ENCODE results near the gene MTOR.
"Not testable (repeated sequence)": the region's sequence is repeated elsewhere in the genome, so short reads cannot be mapped to it uniquely, and the experiment has no call there.

Gene MTOR

GRCh38 chr1:11280719-11281376, 18.5 kb upstream of the MTOR start:
- peak; percentile 57 for DNase-seq (ENCODE audit: low spot score)

GRCh38 chr1:11279630-11280029, 17.3 kb upstream of the MTOR start:
- no peak for DNase-seq (ENCODE audit: low spot score)

GRCh38 chr1:11279152-11279551, 16.8 kb upstream of the MTOR start:
- no peak for DNase-seq (ENCODE audit: low spot score)

GRCh38 chr1:11273595-11274234, 11.4 kb upstream of the MTOR start:
- DNase-seq (ENCODE audit: low spot score) = no peak

GRCh38 chr1:11272832-11273594, 10.7 kb upstream of the MTOR start, which contains the start of gene UBIAD1:
UBIAD1 (plus strand) TSS chr1:11273198; CDS start chr1:11273532, 334 bp downstream.
- peak; percentile 96 for DNase-seq (ENCODE audit: low spot score)

GRCh38 chr1:11272544-11272831, 10.1 kb upstream of the MTOR start:
- no peak for DNase-seq (ENCODE audit: low spot score)

- not testable (repeated sequence) for DNase-seq (ENCODE audit: low spot score)
Observed at GRCh38 chr1:11267350-11268337, 5.3 kb upstream of the MTOR start.

- no peak for DNase-seq (ENCODE audit: low spot score)
Observed at GRCh38 chr1:11266268-11267074, 4.1 kb upstream of the MTOR start.

GRCh38 chr1:11256299-11256698, 6.1 kb downstream of the MTOR start:
- no peak for DNase-seq (ENCODE audit: low spot score)

GRCh38 chr1:11253226-11253625, 9.1 kb downstream of the MTOR start:
- DNase-seq (ENCODE audit: low spot score) = no peak

- DNase-seq (ENCODE audit: low spot score) = no peak
Observed at GRCh38 chr1:11252538-11252937, 9.8 kb downstream of the MTOR start.

GRCh38 chr1:11248169-11248568, 14.2 kb downstream of the MTOR start:
- DNase-seq (ENCODE audit: low spot score) = no peak

- DNase-seq (ENCODE audit: low spot score) = no peak
Observed at GRCh38 chr1:11245904-11246719, 16.2 kb downstream of the MTOR start.

- DNase-seq (ENCODE audit: low spot score) = no peak
Observed at GRCh38 chr1:11245248-11245647, 17.1 kb downstream of the MTOR start.

- no peak for DNase-seq (ENCODE audit: low spot score)
Observed at GRCh38 chr1:11238311-11238710, 24.0 kb downstream of the MTOR start.

GRCh38 chr1:11237356-11237755, 25.0 kb downstream of the MTOR start:
- no peak for DNase-seq (ENCODE audit: low spot score)

- no peak for DNase-seq (ENCODE audit: low spot score)
Observed at GRCh38 chr1:11233208-11233607, 29.1 kb downstream of the MTOR start.

- DNase-seq (ENCODE audit: low spot score) = peak; percentile 67
Observed at GRCh38 chr1:11229203-11229602, 33.1 kb downstream of the MTOR start.

GRCh38 chr1:11227106-11228077, 35.0 kb downstream of the MTOR start:
- DNase-seq (ENCODE audit: low spot score) = peak; percentile 68

Measured in germinal center (tissue), 1 donor.